Mucosa of gallbladder (tissue), 1 donor: ENCODE data around the gene ECE1. TPM values are rescaled to one million over a fixed set of nuclear protein-coding genes. Genes with fewer than 3 reads are reported as not detected.
"Not testable (repeated sequence)": the region's sequence is repeated elsewhere in the genome, so short reads cannot be mapped to it uniquely, and the experiment has no call there.

Source experiments
- DNase-seq: peaks from one replicate; pipeline ENCODE4 v3.0.0-alpha.2; 2020; ENCODE audit warnings: low spot score
- total RNA-seq: library from RNA; stranded (reverse); gene quantifications from one replicate; pipeline ENCODE4 v1.2.1, GENCODE V29; 2021
- donor health status: DM: no; HTN: no; CAD: no.

Gene ECE1
- total RNA-seq, 1 donor from 2014 or later: 140 TPM

- peak; percentile 54 for DNase-seq
Observed at GRCh38 chr1:21232044-21232443, 58.2 kb downstream of the ECE1 start.

GRCh38 chr1:21229246-21230000, 60.8 kb downstream of the ECE1 start:
- DNase-seq: no peak

GRCh38 chr1:21228224-21228623, 62.0 kb downstream of the ECE1 start:
- not testable (repeated sequence) for DNase-seq

- DNase-seq: no peak
Observed at GRCh38 chr1:21225065-21225464, 65.2 kb downstream of the ECE1 start.

GRCh38 chr1:21220815-21221214, 69.4 kb downstream of the ECE1 start:
- DNase-seq: no peak

GRCh38 chr1:21219674-21220073, 70.6 kb downstream of the ECE1 start:
- DNase-seq: no peak

- no peak for DNase-seq
Observed at GRCh38 chr1:21217812-21218596, 72.3 kb downstream of the ECE1 start.

GRCh38 chr1:21216835-21217811, 73.1 kb downstream of the ECE1 start:
- peak; percentile 47 for DNase-seq

- DNase-seq: no peak
Observed at GRCh38 chr1:21212126-21212525, 78.1 kb downstream of the ECE1 start.

GRCh38 chr1:21208137-21208700, 82.0 kb downstream of the ECE1 start:
- DNase-seq: not testable (repeated sequence)

GRCh38 chr1:21206117-21206516, 84.1 kb downstream of the ECE1 start:
- DNase-seq: no peak

GRCh38 chr1:21205416-21205815, 84.8 kb downstream of the ECE1 start:
- DNase-seq: no peak

- no peak for DNase-seq
Observed at GRCh38 chr1:21201650-21202049, 88.6 kb downstream of the ECE1 start.

- not testable (repeated sequence) for DNase-seq
Observed at GRCh38 chr1:21201238-21201637, 89.0 kb downstream of the ECE1 start.

- no peak for DNase-seq
Observed at GRCh38 chr1:21200767-21201166, 89.5 kb downstream of the ECE1 start.

- DNase-seq: no peak
Observed at GRCh38 chr1:21198929-21199328, 91.3 kb downstream of the ECE1 start.

- no peak for DNase-seq
Observed at GRCh38 chr1:21192871-21193270, 97.4 kb downstream of the ECE1 start.

GRCh38 chr1:21192284-21192683, 98.0 kb downstream of the ECE1 start:
- no peak for DNase-seq

- DNase-seq: not testable (repeated sequence)
Observed at GRCh38 chr1:21190771-21191170, 99.5 kb downstream of the ECE1 start.

- DNase-seq: no peak
Observed at GRCh38 chr1:21189906-21190500, 100.3 kb downstream of the ECE1 start.

GRCh38 chr1:21189421-21189820, 100.8 kb downstream of the ECE1 start:
- no peak for DNase-seq
